HK-2 (cell line): ENCODE data around the gene TLK1.
"Not testable (repeated sequence)": the region's sequence is repeated elsewhere in the genome, so short reads cannot be mapped to it uniquely, and the experiment has no call there.

Source experiments
- DNase-seq: peaks from one replicate; pipeline ENCODE4 v3.0.0-alpha.2; 2018; ENCODE audit not compliant: unreplicated experiment

The TLK1 gene

DNA sequence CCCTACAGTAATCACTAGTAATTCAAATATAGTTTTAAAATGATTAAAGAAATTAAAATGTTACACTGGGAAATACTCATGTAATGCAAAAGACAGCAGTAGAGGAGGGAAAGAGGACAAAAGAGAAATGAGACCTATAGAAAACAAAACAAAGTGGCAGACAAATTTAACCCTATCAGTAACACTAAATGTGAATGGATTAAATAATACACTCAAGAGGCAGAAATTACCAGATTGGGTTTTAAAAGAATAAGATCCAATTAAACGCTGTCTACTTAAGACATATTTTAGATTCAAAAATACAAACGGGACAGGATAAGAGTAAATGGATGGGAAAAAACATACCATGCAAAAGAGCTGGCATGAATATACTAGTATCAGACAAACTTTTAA lies 17.0 kb downstream of the TLK1 start:
- DNase-seq = no peak

- no peak for DNase-seq
Measured at GRCh38 chr2:171142398-171142797, 18.3 kb downstream of the TLK1 start.

DNA sequence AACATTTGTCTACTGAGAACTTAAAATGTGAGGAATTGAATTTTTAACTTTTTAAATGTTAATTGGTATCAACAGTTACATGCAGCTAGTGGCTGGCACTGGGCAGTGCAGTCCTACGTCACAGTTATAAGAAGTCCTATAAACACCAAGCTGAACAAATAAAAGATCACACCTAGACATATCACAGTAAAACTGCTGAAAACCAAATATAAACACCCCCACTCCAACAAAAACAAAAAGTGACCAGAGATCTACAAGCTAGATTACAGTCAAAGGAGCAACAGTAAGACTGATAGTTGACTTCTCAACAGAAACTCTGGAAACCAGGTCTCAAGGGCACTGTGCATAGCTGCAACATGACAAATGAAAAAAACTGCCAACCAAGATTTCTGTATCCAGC lies 19.4 kb downstream of the TLK1 start:
- DNase-seq = no peak

DNA sequence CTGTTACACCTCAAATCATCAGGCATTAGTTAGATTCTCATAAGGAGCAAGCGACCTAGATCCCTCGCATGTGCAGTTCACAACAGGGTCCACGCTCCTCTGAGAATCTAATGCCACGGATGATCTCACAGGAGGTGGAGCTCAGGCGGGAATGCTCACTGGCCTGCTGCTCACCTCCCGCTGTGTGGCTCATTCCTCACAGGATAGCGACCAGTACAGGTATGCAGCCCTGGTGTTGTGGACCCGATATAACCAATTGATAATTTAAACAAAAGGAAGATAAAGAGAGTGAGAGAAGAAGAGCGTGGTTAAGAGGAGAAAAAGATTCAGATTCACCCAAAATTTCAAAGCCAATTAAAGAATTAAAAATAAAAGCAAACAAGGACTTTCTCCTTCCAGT lies 20.8 kb downstream of the TLK1 start:
- DNase-seq = no peak

- no peak for DNase-seq
Measured at GRCh38 chr2:171136024-171136423, 24.7 kb downstream of the TLK1 start.

- no peak for DNase-seq
Measured at GRCh38 chr2:171134624-171135230, 26.0 kb downstream of the TLK1 start.

GRCh38 chr2:171132086-171132485 lies 28.6 kb downstream of the TLK1 start:
- no peak for DNase-seq

DNA sequence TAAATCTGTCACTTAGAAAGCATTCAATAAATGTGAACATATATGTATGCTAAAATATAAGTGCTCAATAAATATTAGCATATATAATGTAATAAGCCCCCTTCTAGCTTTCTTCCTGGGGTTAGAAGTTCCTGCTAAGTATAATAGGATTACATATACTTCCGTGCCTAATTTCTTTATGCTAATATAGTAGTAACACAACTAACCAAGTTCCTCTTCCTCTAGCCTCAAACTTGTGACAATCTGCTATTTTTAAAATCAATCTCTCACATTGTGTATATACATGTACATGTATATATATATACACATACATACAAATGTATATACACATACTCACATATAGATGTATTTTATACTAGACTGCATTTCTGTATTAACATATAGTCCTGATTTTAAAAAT lies 32.2 kb downstream of the TLK1 start:
- DNase-seq = no peak

DNA sequence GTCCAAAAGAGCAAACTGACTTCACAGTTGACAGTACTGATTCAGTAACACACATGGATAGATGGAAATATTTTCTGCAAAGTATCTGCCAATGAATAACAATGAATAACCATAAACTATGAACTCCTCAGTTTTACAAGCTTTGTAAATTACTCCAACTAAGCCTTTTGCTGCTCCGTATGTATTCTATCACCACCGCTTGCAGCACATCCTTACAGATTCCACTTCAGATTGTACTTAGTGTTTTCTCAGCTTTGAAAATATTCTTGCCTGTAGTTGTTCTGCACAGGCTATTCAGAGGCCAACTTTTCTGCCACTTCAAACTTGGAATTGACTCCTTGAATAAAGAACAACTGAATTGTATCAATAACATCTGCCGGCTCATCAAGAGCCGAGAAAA lies 36.2 kb downstream of the TLK1 start:
- no peak for DNase-seq

DNA sequence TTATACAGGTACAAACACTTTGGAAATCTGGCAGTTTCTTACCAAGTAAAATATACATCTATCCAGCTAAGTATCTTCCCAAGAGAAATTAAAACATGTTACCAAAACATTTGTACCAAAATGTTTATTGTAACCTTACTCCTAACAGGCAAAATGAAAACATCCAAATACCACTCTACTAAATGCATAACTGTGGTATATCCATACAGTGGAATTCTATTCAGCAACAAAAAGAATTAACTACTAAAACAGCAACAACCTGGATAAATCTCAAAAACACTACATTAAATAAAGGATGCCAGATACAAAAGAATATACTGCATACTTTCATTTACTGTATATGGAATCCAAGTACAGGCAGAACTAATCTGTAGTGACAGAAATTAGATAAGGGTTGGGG lies 51.1 kb downstream of the TLK1 start:
- DNase-seq = no peak

DNA sequence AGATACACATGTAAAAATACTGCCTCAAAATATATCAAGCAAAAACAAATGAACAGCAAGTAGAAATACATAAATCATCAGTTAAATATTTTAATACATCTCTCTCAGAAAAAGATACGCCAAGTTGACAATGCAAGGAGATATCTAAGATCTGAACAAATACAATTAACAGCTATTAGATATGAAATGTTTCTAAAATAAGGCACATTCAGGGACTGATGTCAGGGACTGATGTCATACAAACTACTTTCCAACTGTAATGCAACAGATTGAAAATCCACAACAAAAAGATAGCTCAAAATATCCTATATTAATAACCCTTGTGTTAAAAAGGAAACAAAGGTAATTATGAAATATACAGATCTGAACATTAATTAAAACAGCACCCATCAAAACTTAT lies 51.7 kb downstream of the TLK1 start:
- DNase-seq = no peak

GRCh38 chr2:171107803-171108202 lies 52.9 kb downstream of the TLK1 start:
- no peak for DNase-seq

DNA sequence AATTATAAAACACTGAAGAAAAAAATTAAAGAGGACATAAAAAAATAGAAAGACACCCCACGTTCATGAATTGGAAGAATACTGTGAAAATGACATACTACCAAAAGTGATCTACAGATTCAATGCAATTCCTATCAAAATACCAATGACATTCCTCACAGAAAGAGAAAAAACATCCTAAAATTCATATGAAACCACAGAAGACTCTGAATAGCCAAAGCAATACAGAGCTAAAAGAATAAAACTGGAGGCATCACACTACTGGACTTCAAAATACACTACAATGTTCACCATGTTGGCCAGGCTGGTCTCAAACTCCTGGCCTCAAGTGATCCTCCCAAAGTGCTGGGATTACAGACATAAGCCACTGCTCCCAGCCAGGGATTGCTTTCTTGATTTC lies 56.3 kb downstream of the TLK1 start:
- DNase-seq = no peak

DNA sequence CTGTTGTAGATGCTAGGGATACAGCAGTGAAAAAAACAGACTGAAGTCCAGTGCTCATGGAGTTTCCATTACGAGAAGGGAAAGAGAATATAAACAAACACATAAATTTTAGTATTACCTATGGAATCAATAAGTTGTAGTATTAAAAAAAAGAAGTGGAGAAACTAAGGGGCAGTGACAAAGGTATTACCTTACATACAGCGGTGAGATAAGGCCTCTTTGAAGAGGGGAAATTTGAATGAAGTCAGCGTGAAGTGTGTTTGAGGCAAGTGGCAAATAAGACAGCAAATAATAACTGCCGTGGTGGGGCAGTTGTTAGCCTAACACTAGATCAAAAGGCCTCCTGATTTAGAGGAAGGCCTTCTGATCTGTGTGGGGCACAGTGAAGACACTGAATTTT lies 57.9 kb downstream of the TLK1 start:
- DNase-seq = no peak

DNA sequence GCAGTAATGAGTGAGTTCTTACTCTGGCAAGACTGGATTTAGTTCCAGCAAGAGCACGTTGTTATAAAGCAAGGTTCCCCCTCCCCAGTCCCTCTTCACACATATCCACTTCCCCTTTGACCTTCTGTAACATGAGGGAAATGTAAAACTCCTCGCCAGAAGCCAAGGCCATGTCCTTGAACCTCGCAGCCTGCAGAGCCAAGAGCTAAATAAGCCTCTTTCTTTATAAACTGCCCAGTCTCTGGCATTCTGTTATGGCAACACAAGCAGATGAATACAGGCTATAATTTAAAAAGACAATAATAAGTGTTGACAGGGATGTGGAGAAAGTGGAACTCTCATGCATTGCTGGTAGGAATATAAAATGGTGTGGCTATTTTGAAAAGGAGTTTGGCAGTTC lies 60.3 kb downstream of the TLK1 start:
- DNase-seq = no peak

DNA sequence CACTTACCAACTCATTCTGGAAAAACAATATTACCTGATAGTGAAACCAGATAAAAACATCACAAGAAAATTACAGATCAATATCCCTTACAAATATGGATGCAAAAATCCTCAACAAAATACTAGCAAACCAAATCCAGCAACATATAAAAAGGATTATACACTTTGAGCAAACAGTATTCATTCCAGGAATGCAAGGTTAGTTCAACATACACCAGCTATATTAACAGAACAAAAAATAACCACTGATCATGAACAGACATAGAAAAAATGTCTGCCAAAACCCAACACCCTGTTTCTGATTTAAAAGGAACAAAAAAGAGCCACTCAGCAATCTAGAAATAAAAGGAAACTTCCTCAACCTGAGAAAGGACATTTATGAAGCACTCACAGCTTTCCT lies 62.1 kb downstream of the TLK1 start:
- no peak for DNase-seq

- no peak for DNase-seq
Measured at GRCh38 chr2:171095014-171095582, 65.6 kb downstream of the TLK1 start.

DNA sequence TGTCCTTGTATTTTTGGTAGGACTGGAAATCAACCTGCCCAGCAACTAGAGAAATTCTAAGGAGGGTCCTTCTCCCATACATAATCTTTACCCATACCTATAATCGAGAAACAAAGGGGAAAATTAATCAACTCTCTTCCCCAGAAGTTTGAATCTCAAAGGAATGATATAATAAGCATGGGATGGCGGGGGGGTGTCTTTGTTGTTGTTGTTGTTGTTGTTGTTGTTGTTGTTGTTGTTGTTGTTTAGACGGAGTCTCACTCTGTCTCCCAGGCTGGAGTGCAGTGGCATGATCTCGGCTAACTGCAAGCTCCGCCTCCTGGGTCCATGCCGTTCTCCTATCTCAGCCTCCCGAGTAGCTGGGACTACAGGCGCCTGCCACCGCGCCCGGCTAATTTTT lies 69.2 kb downstream of the TLK1 start:
- not testable (repeated sequence) for DNase-seq

- DNase-seq = no peak
Measured at GRCh38 chr2:171089489-171089888, 71.2 kb downstream of the TLK1 start.

DNA sequence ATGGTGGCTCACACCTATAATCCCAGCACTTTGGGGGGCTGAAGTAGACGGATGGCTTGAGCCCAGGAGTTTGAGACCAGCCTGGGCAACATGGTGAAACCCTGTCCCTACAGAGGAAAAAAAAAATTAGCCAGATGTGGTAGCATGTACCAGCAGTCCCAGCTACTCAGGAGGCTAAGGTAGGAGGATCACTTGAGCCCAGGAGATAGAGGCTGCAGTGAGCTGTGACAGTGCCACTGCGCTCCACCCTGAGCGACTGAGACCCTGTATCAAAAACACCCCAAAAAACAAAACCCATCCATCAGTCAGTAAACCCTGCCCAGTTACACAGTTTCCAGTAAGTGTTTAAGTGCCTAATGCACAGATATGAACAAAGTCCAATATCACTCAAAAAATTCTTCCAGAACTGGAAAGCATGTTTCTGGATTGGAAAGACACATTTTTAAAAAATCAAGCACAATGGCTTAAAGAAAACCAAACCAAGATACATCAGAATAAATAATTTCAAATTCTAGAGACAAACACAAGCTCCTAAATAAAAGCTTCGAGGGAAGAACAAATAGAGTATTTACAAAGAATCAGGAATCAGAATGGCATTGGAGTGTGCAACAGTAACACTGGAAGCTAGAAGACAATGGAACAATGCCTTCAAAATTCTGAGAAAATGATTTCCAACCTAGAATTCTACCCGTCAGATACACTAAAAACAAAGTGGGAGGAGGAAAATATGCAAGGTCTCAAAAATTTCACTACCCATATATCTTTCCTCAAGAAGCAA lies 72.4 kb downstream of the TLK1 start:
- no peak for DNase-seq

- no peak for DNase-seq
Measured at GRCh38 chr2:171087547-171087946, 73.1 kb downstream of the TLK1 start.

GRCh38 chr2:171086352-171087290 lies 74.1 kb downstream of the TLK1 start:
- DNase-seq = peak; percentile 5
